Measurements from ENCODE around the gene CSK.

DNA sequence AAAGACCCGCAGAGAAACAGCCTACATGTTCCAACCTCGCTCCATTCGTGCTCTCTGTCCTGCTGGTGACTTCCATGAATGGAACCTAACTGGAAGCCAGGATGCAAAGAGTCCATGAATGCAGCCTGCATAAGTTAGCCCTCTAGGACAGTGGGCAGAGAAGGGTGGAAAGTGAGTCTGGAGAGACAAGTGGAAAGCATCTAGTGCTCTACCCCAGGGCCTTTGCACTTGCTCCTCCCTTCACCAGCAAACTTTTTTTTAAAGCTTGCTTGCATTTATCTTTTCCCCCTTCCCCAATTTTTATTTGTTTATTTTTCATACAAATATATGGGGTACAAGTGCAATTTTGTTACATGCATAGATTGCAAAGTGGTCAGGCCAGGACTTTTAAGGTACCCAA is 48.6 kb upstream of the CSK start:
- TF ChIP-seq CTCF (conservative IDR thresholded peaks at IDR 0.05; ENCODE audit: low read length), result no peak
- TF ChIP-seq EZH2phosphoT487 (IDR thresholded peaks at IDR 0.05; ENCODE audit: borderline replicate concordance, low read depth, low read length), result no peak

All from OCI-LY7 (cell line).